Measurements from ENCODE around the gene PTPN6. TPM values are rescaled to one million over a fixed set of nuclear protein-coding genes. Genes with fewer than 3 reads are reported as not detected.

The PTPN6 gene
- total RNA-seq, 1 donor from 2014 or later: 6.0 TPM

DNA sequence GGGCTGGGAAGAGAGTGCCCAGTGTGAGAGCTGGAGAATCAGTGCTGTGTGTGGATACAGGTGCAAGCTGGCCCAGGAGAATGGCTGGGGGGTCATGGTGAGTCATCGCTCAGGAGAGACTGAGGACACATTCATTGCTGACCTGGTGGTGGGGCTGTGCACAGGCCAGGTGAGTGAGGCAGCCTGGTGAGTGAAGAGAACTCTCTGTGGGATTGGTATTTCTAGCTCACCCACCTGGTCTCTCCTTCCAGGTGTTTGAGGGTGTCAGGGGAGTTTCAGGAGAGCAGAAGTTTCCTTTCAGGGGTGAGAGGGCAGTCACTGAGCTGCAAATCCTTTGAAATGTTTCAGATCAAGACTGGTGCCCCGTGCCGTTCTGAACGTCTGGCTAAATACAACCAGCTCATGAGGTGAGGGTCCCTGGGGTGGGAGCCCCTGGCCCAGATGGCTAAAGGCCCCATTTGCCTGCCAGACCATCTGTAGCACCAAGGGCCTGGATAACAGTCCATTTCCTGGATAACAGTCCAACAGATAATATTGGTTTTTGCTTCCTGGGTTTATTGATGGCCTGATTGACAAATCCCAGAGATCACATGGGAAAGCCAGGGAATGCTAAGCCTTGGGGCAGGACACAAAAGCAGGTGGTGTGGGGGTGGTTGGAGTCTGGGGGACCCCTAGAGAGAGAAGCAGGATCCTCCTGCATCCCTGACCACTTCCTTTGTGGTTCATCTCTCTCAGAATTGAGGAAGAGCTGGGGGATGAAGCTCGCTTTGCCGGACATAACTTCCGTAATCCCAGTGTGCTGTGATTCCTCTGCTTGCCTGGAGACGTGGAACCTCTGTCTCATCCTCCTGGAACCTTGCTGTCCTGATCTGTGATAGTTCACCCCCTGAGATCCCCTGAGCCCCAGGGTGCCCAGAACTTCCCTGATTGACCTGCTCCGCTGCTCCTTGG lies 28.9 kb upstream of the PTPN6 start:
- H3K27ac ChIP-seq: peak overlapping the region; percentile 37
- no peaks in the 10 kb centered on the region for H3K27me3 ChIP-seq
- H3K27ac Mint-ChIP-seq: no peak overlapping the region
- no peak overlapping the region for H3K4me2 ChIP-seq
- H4K20me1 ChIP-seq (ENCODE audit: low read depth): peaks cover 21% of the 10 kb centered on the region
- no peak for DNase-seq (ENCODE audit: low spot score)
- H3K9me3 Mint-ChIP-seq: no peaks in the 10 kb centered on the region
- peaks cover 53% of the 10 kb centered on the region for H3F3A ChIP-seq (ENCODE audit: low read depth)
- H3K27me3 Mint-ChIP-seq (ENCODE audit: insufficient read depth, low read depth): peaks cover 10% of the 10 kb centered on the region
- peak overlapping the region; percentile 0 for H3K4me3 Mint-ChIP-seq
- H3K36me3 Mint-ChIP-seq: peaks cover 28% of the 10 kb centered on the region
- H3K4me1 Mint-ChIP-seq: peaks cover 61% of the 10 kb centered on the region
- H2AFZ ChIP-seq (replicated peaks): no peak overlapping the region
- no peak overlapping the region for H3K9ac ChIP-seq
- H3K9me3 ChIP-seq (ENCODE audit: low read depth): no peaks in the 10 kb centered on the region
- TF ChIP-seq EZH2 (IDR thresholded peaks at IDR 0.05) (no peak), EZH2phosphoT487 (IDR thresholded peaks at IDR 0.05) (no peak)
- TF ChIP-seq, protein P1, sequence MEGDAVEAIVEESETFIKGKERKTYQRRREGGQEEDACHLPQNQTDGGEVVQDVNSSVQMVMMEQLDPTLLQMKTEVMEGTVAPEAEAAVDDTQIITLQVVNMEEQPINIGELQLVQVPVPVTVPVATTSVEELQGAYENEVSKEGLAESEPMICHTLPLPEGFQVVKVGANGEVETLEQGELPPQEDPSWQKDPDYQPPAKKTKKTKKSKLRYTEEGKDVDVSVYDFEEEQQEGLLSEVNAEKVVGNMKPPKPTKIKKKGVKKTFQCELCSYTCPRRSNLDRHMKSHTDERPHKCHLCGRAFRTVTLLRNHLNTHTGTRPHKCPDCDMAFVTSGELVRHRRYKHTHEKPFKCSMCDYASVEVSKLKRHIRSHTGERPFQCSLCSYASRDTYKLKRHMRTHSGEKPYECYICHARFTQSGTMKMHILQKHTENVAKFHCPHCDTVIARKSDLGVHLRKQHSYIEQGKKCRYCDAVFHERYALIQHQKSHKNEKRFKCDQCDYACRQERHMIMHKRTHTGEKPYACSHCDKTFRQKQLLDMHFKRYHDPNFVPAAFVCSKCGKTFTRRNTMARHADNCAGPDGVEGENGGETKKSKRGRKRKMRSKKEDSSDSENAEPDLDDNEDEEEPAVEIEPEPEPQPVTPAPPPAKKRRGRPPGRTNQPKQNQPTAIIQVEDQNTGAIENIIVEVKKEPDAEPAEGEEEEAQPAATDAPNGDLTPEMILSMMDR (IDR thresholded peaks at IDR 0.05): no peak
- peaks cover 27% of the 10 kb centered on the region for H3K4me1 ChIP-seq
- no peaks in the 10 kb centered on the region for H3K36me3 ChIP-seq
- no peak overlapping the region for H3K4me3 ChIP-seq
- H3K79me2 ChIP-seq (ENCODE audit: low read depth): peaks cover 11% of the 10 kb centered on the region

- Histone ChIP-seq H3K4me1 (peaks cover 28% of the 10 kb centered on the region), H3K27me3 (no peaks in the 10 kb centered on the region), H3K9ac (no peak overlapping the region), H3F3A (ENCODE audit: low read depth) (peaks cover 57% of the 10 kb centered on the region), H3K27ac (no peak overlapping the region), H3K36me3 (no peaks in the 10 kb centered on the region), H2AFZ (replicated peaks) (no peak overlapping the region), H3K79me2 (ENCODE audit: low read depth) (peaks cover 18% of the 10 kb centered on the region), H3K9me3 (ENCODE audit: low read depth) (no peaks in the 10 kb centered on the region), H3K4me2 (no peak overlapping the region), H4K20me1 (ENCODE audit: low read depth) (peaks cover 19% of the 10 kb centered on the region), H3K4me3 (no peak overlapping the region)
- H3K9me3 Mint-ChIP-seq: no peaks in the 10 kb centered on the region
- H3K27me3 Mint-ChIP-seq (ENCODE audit: insufficient read depth, low read depth): peaks cover 10% of the 10 kb centered on the region
- peak overlapping the region; percentile 97 for H3K27ac Mint-ChIP-seq
- H3K4me1 Mint-ChIP-seq: peaks cover 61% of the 10 kb centered on the region
- no peak for TF ChIP-seq EZH2phosphoT487 (IDR thresholded peaks at IDR 0.05)
- H3K36me3 Mint-ChIP-seq: peaks cover 24% of the 10 kb centered on the region
- DNase-seq (ENCODE audit: low spot score): no peak
- peak overlapping the region; percentile 92 for H3K4me3 Mint-ChIP-seq
Measured at GRCh38 chr12:6923003-6923732, 28.0 kb upstream of the PTPN6 start.

- no peaks in the 10 kb centered on the region for H3K27me3 ChIP-seq
- H3K9ac ChIP-seq: no peak overlapping the region
- no peak for DNase-seq (ENCODE audit: low spot score)
- Mint-ChIP-seq H3K4me1 (peaks cover 64% of the 10 kb centered on the region), H3K27me3 (ENCODE audit: insufficient read depth, low read depth) (peaks cover 11% of the 10 kb centered on the region), H3K4me3 (peak overlapping the region; percentile 92), H3K9me3 (no peaks in the 10 kb centered on the region), H3K27ac (peak overlapping the region; percentile 97), H3K36me3 (peaks cover 28% of the 10 kb centered on the region)
- peak overlapping the region; percentile 84 for H3K4me2 ChIP-seq
- H3K36me3 ChIP-seq: no peaks in the 10 kb centered on the region
- TF ChIP-seq, protein P1 (IDR thresholded peaks at IDR 0.05): no peak
- TF ChIP-seq EZH2phosphoT487 (IDR thresholded peaks at IDR 0.05) (no peak), EZH2 (IDR thresholded peaks at IDR 0.05) (no peak)
- no peak overlapping the region for H3K27ac ChIP-seq
- H3K9me3 ChIP-seq (ENCODE audit: low read depth): no peaks in the 10 kb centered on the region
- peaks cover 28% of the 10 kb centered on the region for H3K4me1 ChIP-seq
- H3F3A ChIP-seq (ENCODE audit: low read depth): peaks cover 57% of the 10 kb centered on the region
- H2AFZ ChIP-seq (replicated peaks): no peak overlapping the region
- H3K4me3 ChIP-seq: no peak overlapping the region
- H4K20me1 ChIP-seq (ENCODE audit: low read depth): peaks cover 19% of the 10 kb centered on the region
- H3K79me2 ChIP-seq (ENCODE audit: low read depth): peaks cover 24% of the 10 kb centered on the region
Measured at GRCh38 chr12:6923851-6924250, 27.3 kb upstream of the PTPN6 start.

All from neural progenitor cell (in vitro differentiated cells).